Measurements from ENCODE around the gene CLASP2.

The CLASP2 gene

DNA sequence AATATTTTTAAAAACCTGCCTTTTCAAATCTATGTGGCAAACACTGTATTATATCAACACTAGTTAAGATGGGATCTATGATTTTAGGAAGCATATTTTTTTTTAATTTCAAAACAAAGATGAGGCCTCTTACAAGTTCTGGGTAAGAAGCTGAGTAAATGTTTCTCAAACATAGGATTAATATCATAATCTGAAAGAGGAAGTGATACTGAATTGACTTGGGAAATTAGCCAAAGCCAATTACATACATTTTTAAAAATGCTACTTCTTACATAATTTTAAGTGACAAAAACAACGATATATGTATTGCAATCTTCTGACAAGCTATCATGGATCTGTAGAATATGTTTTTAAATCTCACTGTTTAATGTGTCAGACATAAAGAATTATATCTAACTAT, 142.7 kb downstream of the CLASP2 start:
- H3K27me3 ChIP-seq (ENCODE audit: control insufficient read depth, insufficient read depth, low read length) = no peaks in the 10 kb centered on the region
- no peak overlapping the region for H3K4me3 ChIP-seq (ENCODE audit: low read length)
- H3K9ac ChIP-seq (ENCODE audit: low read length) = no peak overlapping the region
- H3K27ac ChIP-seq (ENCODE audit: low read depth, low read length) = no peak overlapping the region
- H3K36me3 ChIP-seq (ENCODE audit: control insufficient read depth, insufficient read depth, low read length) = peaks cover 7% of the 10 kb centered on the region
- no peaks in the 10 kb centered on the region for H3K4me1 ChIP-seq (ENCODE audit: control insufficient read depth, insufficient read depth, low read length)

DNA sequence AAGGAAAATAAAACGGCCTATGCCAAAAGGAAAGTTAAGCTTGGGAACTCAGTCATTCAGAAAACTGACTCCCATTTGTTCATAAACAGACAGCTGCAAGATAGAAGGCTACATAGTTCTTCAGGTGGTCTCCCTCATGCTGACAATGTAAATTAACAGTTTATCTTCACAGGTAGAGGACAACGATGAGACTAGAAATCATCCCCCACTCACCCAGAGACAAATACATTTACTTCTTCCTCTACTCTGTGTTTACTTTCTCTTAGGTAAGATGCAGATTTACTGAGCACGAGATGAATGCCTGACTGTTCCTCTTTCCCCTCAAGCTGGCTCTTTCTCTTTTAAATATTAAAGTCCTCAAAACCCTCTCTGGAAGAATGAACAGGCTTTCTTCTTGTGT, 160.2 kb downstream of the CLASP2 start:
- Histone ChIP-seq H3K27ac (ENCODE audit: low read depth, low read length) (no peak overlapping the region), H3K36me3 (ENCODE audit: control insufficient read depth, insufficient read depth, low read length) (peaks cover 10% of the 10 kb centered on the region), H3K27me3 (ENCODE audit: control insufficient read depth, insufficient read depth, low read length) (no peaks in the 10 kb centered on the region), H3K9ac (ENCODE audit: low read length) (no peak overlapping the region), H3K4me3 (ENCODE audit: low read length) (no peak overlapping the region), H3K4me1 (ENCODE audit: control insufficient read depth, insufficient read depth, low read length) (no peaks in the 10 kb centered on the region)

DNA sequence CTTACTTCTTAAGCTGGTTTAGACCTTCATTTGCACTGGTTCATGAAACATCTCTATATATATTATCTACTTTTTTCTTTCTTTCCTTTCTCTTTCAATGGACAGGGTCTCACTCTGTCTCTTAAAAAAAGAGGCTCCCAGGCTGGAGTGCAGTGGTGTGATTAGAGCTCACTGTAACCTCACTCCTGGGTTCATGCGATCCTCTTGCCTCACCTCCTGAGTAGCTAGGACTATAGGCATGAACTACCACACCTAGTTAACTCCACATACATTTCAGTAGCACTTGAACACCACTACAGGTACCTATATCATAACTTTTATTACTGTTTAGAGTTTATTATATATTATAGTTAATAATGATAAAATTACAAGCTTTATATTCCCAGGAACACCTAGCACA, 160.8 kb downstream of the CLASP2 start:
- H3K9ac ChIP-seq (ENCODE audit: low read length) = no peak overlapping the region
- no peaks in the 10 kb centered on the region for H3K4me1 ChIP-seq (ENCODE audit: control insufficient read depth, insufficient read depth, low read length)
- H3K4me3 ChIP-seq (ENCODE audit: low read length) = no peak overlapping the region
- H3K27me3 ChIP-seq (ENCODE audit: control insufficient read depth, insufficient read depth, low read length) = no peaks in the 10 kb centered on the region
- no peak overlapping the region for H3K27ac ChIP-seq (ENCODE audit: low read depth, low read length)
- peaks cover 10% of the 10 kb centered on the region for H3K36me3 ChIP-seq (ENCODE audit: control insufficient read depth, insufficient read depth, low read length)

DNA sequence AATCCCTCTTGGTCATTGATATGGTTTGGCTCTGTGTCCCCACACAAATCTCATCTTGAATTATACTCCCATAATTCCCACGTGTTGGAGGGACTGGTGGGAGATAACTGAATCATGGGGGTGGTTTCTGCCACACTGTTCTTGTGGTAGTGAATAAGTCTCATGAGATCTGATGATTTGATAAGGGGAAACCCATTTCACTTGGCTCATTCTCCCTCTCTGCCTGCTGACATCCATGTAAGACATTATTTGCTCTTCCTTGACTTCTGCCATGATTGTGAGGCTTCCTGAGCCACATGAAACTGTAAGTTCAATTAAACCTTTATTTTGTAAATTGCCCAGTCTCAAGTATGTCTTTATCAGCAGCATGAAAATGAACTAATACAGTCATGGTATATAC, 171.0 kb downstream of the CLASP2 start:
- Histone ChIP-seq H3K9ac (ENCODE audit: low read length) (no peak overlapping the region), H3K4me3 (ENCODE audit: low read length) (no peak overlapping the region), H3K27me3 (ENCODE audit: control insufficient read depth, insufficient read depth, low read length) (no peaks in the 10 kb centered on the region), H3K4me1 (ENCODE audit: control insufficient read depth, insufficient read depth, low read length) (no peaks in the 10 kb centered on the region), H3K27ac (ENCODE audit: low read depth, low read length) (no peak overlapping the region), H3K36me3 (ENCODE audit: control insufficient read depth, insufficient read depth, low read length) (peaks cover 6% of the 10 kb centered on the region)

DNA sequence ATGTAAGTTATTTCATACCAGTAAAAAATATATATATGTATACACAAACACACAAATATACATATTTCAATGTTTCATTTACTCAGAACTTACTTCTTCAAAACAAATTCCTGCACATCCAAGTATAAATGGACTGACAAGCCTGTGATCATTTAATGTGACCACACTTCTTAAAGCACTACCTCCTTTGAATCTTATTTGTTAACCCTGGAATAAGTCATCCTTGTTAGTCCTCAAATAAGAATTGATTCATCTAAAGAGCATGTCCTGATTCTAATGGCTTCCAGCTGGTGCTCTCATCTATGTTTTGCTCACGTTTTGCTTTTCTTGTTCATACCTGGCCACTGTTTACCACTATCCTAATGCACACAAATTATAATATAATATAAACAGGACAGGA, 173.9 kb downstream of the CLASP2 start:
- Histone ChIP-seq H3K9ac (ENCODE audit: low read length) (no peak overlapping the region), H3K27me3 (ENCODE audit: control insufficient read depth, insufficient read depth, low read length) (no peaks in the 10 kb centered on the region), H3K4me3 (ENCODE audit: low read length) (no peak overlapping the region), H3K36me3 (ENCODE audit: control insufficient read depth, insufficient read depth, low read length) (peaks cover 9% of the 10 kb centered on the region), H3K27ac (ENCODE audit: low read depth, low read length) (no peak overlapping the region), H3K4me1 (ENCODE audit: control insufficient read depth, insufficient read depth, low read length) (no peaks in the 10 kb centered on the region)

DNA sequence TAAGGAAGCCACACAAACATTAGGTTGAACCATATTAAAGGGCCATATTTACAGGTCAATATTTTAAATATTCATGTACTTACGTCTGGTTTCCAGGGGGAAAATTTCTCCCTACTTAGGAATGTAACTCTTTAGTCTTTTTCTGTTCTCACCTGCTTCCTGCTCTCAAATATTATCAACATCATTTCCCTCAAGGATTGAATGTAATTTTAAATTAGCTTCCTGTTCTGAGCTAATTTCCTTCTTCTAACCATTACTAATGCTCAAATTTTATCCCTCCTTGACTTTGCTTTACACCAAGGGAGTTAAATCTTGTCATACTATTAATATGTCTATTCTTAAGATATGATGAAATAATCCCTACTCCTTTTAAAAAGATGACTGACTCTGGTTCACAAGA, 174.5 kb downstream of the CLASP2 start:
- no peak overlapping the region for H3K9ac ChIP-seq (ENCODE audit: low read length)
- H3K4me3 ChIP-seq (ENCODE audit: low read length) = no peak overlapping the region
- peaks cover 7% of the 10 kb centered on the region for H3K36me3 ChIP-seq (ENCODE audit: control insufficient read depth, insufficient read depth, low read length)
- H3K27me3 ChIP-seq (ENCODE audit: control insufficient read depth, insufficient read depth, low read length) = no peaks in the 10 kb centered on the region
- H3K27ac ChIP-seq (ENCODE audit: low read depth, low read length) = no peak overlapping the region
- no peaks in the 10 kb centered on the region for H3K4me1 ChIP-seq (ENCODE audit: control insufficient read depth, insufficient read depth, low read length)

DNA sequence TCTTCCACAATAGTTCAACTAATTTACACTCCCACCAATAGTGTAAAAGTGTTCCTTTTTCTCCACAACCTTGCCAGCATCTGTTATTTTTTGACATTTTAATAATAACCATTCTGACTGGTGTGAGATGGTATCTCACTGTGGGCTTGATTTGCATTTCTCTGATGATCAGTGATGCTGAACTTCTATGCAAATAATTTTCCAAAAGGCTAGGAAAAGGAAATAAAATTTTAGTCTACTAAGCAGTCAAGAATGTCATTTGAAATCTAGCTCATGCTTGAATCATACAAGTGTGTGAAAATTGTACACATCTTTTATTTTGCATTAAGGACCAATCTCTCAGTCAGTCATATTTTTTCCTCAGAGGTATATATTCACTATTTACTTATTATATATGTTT, 176.1 kb downstream of the CLASP2 start:
- Histone ChIP-seq H3K36me3 (ENCODE audit: control insufficient read depth, insufficient read depth, low read length) (peaks cover 7% of the 10 kb centered on the region), H3K4me1 (ENCODE audit: control insufficient read depth, insufficient read depth, low read length) (no peaks in the 10 kb centered on the region)

DNA sequence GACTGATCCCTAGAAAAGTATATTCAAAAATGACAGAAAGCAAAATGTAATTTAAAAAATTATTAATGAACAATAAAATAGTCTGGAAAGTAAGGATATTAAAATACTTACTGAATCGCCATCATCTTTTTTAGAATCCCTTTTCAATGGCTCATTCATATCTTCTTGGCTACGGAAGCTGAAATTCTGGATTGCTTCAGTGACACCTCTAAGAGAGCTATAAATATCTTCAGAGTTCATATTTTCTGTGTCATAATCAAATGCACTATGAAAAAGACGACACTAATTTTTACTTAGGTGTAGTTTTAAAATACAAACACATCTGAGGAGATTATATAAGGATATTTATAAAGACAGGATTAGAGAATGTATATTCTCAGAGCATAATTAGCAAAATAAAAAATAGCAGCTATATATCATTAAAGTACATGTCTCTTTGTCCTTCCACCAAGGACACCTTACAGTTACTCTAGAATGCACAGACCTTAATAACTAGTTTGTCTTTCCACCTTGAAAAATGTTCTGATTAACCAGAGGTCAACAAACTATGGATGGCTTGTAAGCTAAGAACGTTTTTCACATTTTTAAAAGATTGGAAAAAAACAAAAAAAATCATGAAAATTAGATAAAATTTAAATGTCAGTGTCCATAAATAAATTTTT, 179.2 kb downstream of the CLASP2 start:
- no peak overlapping the region for H3K27ac ChIP-seq (ENCODE audit: low read depth, low read length)
- H3K4me3 ChIP-seq (ENCODE audit: low read length) = no peak overlapping the region
- peaks cover 10% of the 10 kb centered on the region for H3K36me3 ChIP-seq (ENCODE audit: control insufficient read depth, insufficient read depth, low read length)
- no peaks in the 10 kb centered on the region for H3K27me3 ChIP-seq (ENCODE audit: control insufficient read depth, insufficient read depth, low read length)
- no peaks in the 10 kb centered on the region for H3K4me1 ChIP-seq (ENCODE audit: control insufficient read depth, insufficient read depth, low read length)
- H3K9ac ChIP-seq (ENCODE audit: low read length) = no peak overlapping the region

More for the DNA sequence above, 176.1 kb downstream of the CLASP2 start:
- no peaks in the 10 kb centered on the region for H3K27me3 ChIP-seq (ENCODE audit: control insufficient read depth, insufficient read depth, low read length)
- no peak overlapping the region for H3K27ac ChIP-seq (ENCODE audit: low read depth, low read length)
- H3K9ac ChIP-seq (ENCODE audit: low read length) = no peak overlapping the region
- no peak overlapping the region for H3K4me3 ChIP-seq (ENCODE audit: low read length)

DNA sequence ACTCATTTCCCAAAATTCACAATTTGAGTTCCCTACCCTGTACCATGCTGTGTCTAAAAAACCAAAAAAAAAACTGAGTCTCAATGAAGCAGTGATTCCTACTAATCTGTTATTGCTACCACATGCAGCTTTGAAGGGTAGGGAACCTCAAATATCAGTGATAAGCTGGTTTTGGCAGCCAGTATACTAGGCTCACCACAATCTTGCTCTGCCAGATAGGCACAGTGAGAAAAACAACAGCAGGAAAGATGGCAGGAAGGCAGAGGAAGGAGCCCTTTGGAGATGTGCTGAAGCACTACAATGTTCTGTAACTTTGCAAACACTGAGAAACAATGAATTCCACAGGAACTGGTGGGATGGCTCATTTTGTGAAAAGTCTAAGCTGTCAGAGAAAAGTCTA, 180.9 kb downstream of the CLASP2 start:
- Histone ChIP-seq H3K4me3 (ENCODE audit: low read length) (no peak overlapping the region), H3K36me3 (ENCODE audit: control insufficient read depth, insufficient read depth, low read length) (peaks cover 10% of the 10 kb centered on the region), H3K4me1 (ENCODE audit: control insufficient read depth, insufficient read depth, low read length) (no peaks in the 10 kb centered on the region), H3K27me3 (ENCODE audit: control insufficient read depth, insufficient read depth, low read length) (no peaks in the 10 kb centered on the region), H3K27ac (ENCODE audit: low read depth, low read length) (no peak overlapping the region), H3K9ac (ENCODE audit: low read length) (no peak overlapping the region)

DNA sequence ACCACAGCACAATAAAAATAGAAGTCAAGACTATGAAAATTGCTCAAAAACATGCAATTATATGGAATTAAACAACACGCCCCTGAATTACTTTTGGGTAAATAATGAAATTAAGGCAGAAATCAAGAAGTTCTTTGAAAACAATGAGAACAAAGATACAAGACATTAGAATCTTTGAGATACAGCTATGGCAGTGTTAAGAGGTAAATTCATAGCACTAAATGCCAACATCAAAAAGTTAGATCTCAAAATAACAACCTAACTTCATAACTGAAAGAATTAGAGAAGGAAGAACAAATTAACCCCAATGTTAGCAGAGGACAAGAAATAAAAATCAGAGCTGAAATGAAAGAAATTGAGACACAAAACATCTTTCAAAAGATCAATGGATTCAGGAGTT, 191.3 kb downstream of the CLASP2 start:
- Histone ChIP-seq H3K36me3 (ENCODE audit: control insufficient read depth, insufficient read depth, low read length) (peaks cover 7% of the 10 kb centered on the region), H3K4me3 (ENCODE audit: low read length) (no peak overlapping the region), H3K4me1 (ENCODE audit: control insufficient read depth, insufficient read depth, low read length) (no peaks in the 10 kb centered on the region), H3K27me3 (ENCODE audit: control insufficient read depth, insufficient read depth, low read length) (no peaks in the 10 kb centered on the region), H3K9ac (ENCODE audit: low read length) (no peak overlapping the region), H3K27ac (ENCODE audit: low read depth, low read length) (no peak overlapping the region)

DNA sequence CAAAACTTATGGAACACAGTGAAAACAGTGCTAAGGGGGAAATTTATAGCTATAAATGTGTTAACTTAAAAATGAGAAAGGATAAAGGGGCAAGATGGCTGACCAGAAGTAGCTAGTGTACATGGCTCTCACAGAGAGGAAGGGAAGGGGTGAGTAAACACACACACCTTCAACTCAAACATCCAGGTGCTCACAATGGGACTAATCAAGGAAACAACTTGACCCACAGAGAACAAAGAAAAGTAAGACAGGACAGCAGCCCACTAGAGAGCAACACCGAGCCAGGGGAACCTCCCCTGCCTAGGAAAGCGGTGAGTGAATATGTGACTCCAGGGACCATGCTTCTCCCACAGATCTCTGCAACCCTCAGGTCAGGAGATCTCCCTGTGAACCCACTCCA, 192.8 kb downstream of the CLASP2 start:
- Histone ChIP-seq H3K36me3 (ENCODE audit: control insufficient read depth, insufficient read depth, low read length) (peaks cover 7% of the 10 kb centered on the region), H3K27me3 (ENCODE audit: control insufficient read depth, insufficient read depth, low read length) (no peaks in the 10 kb centered on the region)

DNA sequence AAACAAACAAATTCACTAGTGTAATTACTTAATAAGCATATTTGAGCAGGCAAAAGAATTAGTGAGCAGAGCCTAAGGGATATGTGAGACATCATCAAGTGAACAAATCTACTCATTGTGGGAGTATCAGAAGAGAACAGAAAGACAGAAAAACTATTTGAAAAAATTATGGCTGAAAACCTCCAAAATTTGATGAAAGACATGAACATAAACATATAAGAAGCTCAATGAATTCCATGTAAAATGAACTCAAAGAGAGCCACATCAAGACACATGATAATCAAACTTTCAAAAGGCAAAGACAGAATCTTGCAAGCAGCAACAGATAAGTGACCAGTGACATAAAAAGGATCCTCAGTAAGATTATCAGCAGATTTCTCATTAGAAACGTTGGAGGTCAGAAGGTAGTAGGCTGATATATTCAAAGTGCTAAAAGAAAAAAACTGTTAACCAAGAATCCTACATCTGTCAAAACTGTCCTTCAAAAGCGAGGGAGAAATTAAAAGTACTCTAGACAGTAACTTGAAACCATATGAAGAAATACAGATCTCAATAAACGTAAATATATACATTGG, 194.9 kb downstream of the CLASP2 start:
- Histone ChIP-seq H3K27ac (ENCODE audit: low read depth, low read length) (no peak overlapping the region), H3K9ac (ENCODE audit: low read length) (no peak overlapping the region), H3K36me3 (ENCODE audit: control insufficient read depth, insufficient read depth, low read length) (peaks cover 7% of the 10 kb centered on the region), H3K4me3 (ENCODE audit: low read length) (no peak overlapping the region), H3K4me1 (ENCODE audit: control insufficient read depth, insufficient read depth, low read length) (peaks cover 2% of the 10 kb centered on the region), H3K27me3 (ENCODE audit: control insufficient read depth, insufficient read depth, low read length) (no peaks in the 10 kb centered on the region)

More for the DNA sequence above, 192.8 kb downstream of the CLASP2 start:
- H3K4me1 ChIP-seq (ENCODE audit: control insufficient read depth, insufficient read depth, low read length) = no peaks in the 10 kb centered on the region
- no peak overlapping the region for H3K4me3 ChIP-seq (ENCODE audit: low read length)
- no peak overlapping the region for H3K27ac ChIP-seq (ENCODE audit: low read depth, low read length)
- H3K9ac ChIP-seq (ENCODE audit: low read length) = no peak overlapping the region

DNA sequence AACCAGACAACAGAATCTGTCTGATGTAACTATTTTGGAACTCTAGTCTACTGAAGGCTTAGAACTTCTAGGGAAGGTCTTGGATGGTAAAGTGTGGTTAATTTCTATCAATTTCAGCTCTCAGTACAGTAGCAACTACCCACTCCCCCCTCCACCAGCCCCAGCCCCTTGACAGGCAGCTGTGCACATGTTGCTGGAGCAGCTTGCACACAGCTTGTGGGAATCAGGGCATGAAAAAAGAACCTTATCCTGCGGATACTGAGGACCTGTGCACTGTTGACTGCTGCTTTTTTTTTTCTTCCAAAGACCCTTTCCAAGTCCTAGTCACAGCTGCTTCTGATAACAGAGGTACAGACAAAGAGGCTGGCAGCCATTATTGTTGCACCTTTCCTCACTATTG, 196.3 kb downstream of the CLASP2 start:
- Histone ChIP-seq H3K27me3 (ENCODE audit: control insufficient read depth, insufficient read depth, low read length) (no peaks in the 10 kb centered on the region), H3K36me3 (ENCODE audit: control insufficient read depth, insufficient read depth, low read length) (peaks cover 7% of the 10 kb centered on the region), H3K9ac (ENCODE audit: low read length) (no peak overlapping the region), H3K27ac (ENCODE audit: low read depth, low read length) (no peak overlapping the region), H3K4me3 (ENCODE audit: low read length) (no peak overlapping the region), H3K4me1 (ENCODE audit: control insufficient read depth, insufficient read depth, low read length) (peaks cover 2% of the 10 kb centered on the region)

Measured in rectal smooth muscle tissue (tissue), 1 donor.